Measurements from ENCODE around the gene SHISA8.

- TF ChIP-seq CTCF (conservative IDR thresholded peaks at IDR 0.05; ENCODE audit: low read length) (no peak), EZH2phosphoT487 (IDR thresholded peaks at IDR 0.05; ENCODE audit: borderline replicate concordance, low read depth, low read length) (no peak)
These were observed 38.6 kb downstream of the SHISA8 start for GRCh38 chr22:41876275-41876674.
